ENCODE measurements around the gene PCP2.

The PCP2 gene

DNA sequence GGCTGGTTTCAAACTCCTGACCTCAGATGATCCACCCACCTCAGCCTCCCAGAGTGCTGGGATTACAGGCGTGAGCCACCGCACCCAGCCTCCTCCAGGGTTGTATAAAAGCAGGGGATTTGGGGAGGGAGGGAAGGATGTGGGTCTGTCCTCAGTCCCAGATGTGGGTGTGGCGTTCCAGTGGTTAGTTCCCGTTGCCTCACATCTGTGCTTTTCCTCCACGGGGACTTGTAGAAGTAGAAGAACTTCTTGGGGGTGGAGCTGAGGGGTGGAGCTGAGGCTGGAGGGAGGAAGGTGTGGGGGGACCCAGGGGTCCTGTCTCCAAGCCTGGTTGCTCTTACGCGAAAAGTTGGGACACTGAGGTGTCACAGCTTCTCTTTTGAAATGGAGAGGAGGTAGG lies 42.9 kb upstream of the PCP2 start:
- no peak for TF ChIP-seq PAX5 (IDR thresholded peaks at IDR 0.05; ENCODE audit: insufficient read depth, low read length, severe bottlenecking)
- TF ChIP-seq TAF1 (IDR thresholded peaks at IDR 0.05; ENCODE audit: low read depth, low read length), result no peak
- TF ChIP-seq POU2F2 (IDR thresholded peaks at IDR 0.05; ENCODE audit: low read depth, low read length), result no peak
- TF ChIP-seq SPI1 (IDR thresholded peaks at IDR 0.05; ENCODE audit: low read depth, low read length), result no peak
- TF ChIP-seq POLR2AphosphoS5 (IDR thresholded peaks at IDR 0.05; ENCODE audit: low read depth, low read length), result no peak
- TF ChIP-seq POLR2A (IDR thresholded peaks at IDR 0.05; ENCODE audit: low read depth, low read length), result no peak
- DNase-seq (ENCODE audit: insufficient read length, low spot score) (no peak), FAIRE-seq (peak; percentile 70)

- DNase-seq (ENCODE audit: insufficient read length, low spot score) (no peak), FAIRE-seq (no peak)
- TF ChIP-seq POLR2A (IDR thresholded peaks at IDR 0.05; ENCODE audit: low read depth, low read length) (no peak), POU2F2 (IDR thresholded peaks at IDR 0.05; ENCODE audit: low read depth, low read length) (no peak), TAF1 (IDR thresholded peaks at IDR 0.05; ENCODE audit: low read depth, low read length) (no peak), SPI1 (IDR thresholded peaks at IDR 0.05; ENCODE audit: low read depth, low read length) (no peak), PAX5 (IDR thresholded peaks at IDR 0.05; ENCODE audit: insufficient read depth, low read length, severe bottlenecking) (no peak), POLR2AphosphoS5 (IDR thresholded peaks at IDR 0.05; ENCODE audit: low read depth, low read length) (no peak)
These were observed 40.8 kb upstream of the PCP2 start for GRCh38 chr19:7674010-7675005.

DNA sequence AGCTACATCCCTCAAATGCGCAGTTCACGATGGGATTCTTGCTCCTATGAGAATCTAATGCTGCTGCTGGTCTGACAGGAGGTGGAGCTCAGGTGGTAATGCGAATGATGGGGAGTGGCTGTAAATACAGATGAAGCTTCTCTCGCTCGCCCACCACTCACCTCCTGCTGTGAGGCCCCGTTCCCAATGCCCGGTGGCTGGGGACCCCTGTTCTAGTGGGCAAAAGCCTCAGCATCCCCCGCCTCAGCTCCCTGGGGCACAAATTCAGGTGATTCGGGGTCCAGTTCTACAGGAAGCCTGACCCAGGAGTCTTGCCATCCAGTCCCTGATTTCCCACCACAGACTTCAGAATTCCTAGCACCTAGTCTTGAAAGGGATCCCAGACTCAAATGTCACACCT lies 39.0 kb upstream of the PCP2 start:
- no peak for FAIRE-seq
- no peak for DNase-seq (ENCODE audit: insufficient read length, low spot score)
- TF ChIP-seq SPI1 (IDR thresholded peaks at IDR 0.05; ENCODE audit: low read depth, low read length) (no peak), POLR2AphosphoS5 (IDR thresholded peaks at IDR 0.05; ENCODE audit: low read depth, low read length) (no peak), PAX5 (IDR thresholded peaks at IDR 0.05; ENCODE audit: insufficient read depth, low read length, severe bottlenecking) (no peak), POLR2A (IDR thresholded peaks at IDR 0.05; ENCODE audit: low read depth, low read length) (no peak), TAF1 (IDR thresholded peaks at IDR 0.05; ENCODE audit: low read depth, low read length) (no peak), POU2F2 (IDR thresholded peaks at IDR 0.05; ENCODE audit: low read depth, low read length) (no peak)

- TF ChIP-seq PAX5 (IDR thresholded peaks at IDR 0.05; ENCODE audit: insufficient read depth, low read length, severe bottlenecking) (no peak), POLR2AphosphoS5 (IDR thresholded peaks at IDR 0.05; ENCODE audit: low read depth, low read length) (no peak), POU2F2 (IDR thresholded peaks at IDR 0.05; ENCODE audit: low read depth, low read length) (no peak), POLR2A (IDR thresholded peaks at IDR 0.05; ENCODE audit: low read depth, low read length) (no peak), TAF1 (IDR thresholded peaks at IDR 0.05; ENCODE audit: low read depth, low read length) (no peak), SPI1 (IDR thresholded peaks at IDR 0.05; ENCODE audit: low read depth, low read length) (no peak)
- DNase-seq (ENCODE audit: insufficient read length, low spot score) (no peak), FAIRE-seq (no peak)
These were observed 37.3 kb upstream of the PCP2 start for GRCh38 chr19:7670790-7671189.

- DNase-seq (ENCODE audit: insufficient read length, low spot score) (no peak), FAIRE-seq (no peak)
- TF ChIP-seq POU2F2 (IDR thresholded peaks at IDR 0.05; ENCODE audit: low read depth, low read length), result no peak
- no peak for TF ChIP-seq POLR2A (IDR thresholded peaks at IDR 0.05; ENCODE audit: low read depth, low read length)
- no peak for TF ChIP-seq SPI1 (IDR thresholded peaks at IDR 0.05; ENCODE audit: low read depth, low read length)
- no peak for TF ChIP-seq PAX5 (IDR thresholded peaks at IDR 0.05; ENCODE audit: insufficient read depth, low read length, severe bottlenecking)
- TF ChIP-seq TAF1 (IDR thresholded peaks at IDR 0.05; ENCODE audit: low read depth, low read length), result no peak
- TF ChIP-seq POLR2AphosphoS5 (IDR thresholded peaks at IDR 0.05; ENCODE audit: low read depth, low read length), result no peak
These were observed 36.7 kb upstream of the PCP2 start for GRCh38 chr19:7670150-7670783.

DNA sequence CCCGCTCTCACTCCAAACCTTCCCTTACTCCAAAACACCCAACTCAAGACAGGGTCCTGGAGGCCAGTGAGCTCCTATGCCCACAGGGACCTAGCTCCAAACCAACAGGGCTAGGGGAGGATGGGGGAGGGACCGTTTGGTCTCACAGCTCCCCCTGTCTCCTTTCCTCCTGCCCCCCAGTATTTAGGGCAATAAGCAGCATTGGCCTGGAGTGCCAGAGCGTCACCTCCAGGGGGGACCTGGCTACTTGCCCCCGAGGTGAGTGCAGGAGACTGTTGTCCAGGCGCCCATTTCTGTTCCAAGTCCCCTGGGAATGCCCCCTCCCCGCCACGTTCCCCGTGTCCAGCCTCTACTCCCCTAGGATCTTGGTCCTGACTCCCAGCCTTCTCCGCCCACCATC lies 36.1 kb upstream of the PCP2 start:
- no peak for DNase-seq (ENCODE audit: insufficient read length, low spot score)
- FAIRE-seq, result no peak
- TF ChIP-seq SPI1 (IDR thresholded peaks at IDR 0.05; ENCODE audit: low read depth, low read length) (no peak), POLR2A (IDR thresholded peaks at IDR 0.05; ENCODE audit: low read depth, low read length) (no peak), POLR2AphosphoS5 (IDR thresholded peaks at IDR 0.05; ENCODE audit: low read depth, low read length) (no peak), PAX5 (IDR thresholded peaks at IDR 0.05; ENCODE audit: insufficient read depth, low read length, severe bottlenecking) (no peak)

DNA sequence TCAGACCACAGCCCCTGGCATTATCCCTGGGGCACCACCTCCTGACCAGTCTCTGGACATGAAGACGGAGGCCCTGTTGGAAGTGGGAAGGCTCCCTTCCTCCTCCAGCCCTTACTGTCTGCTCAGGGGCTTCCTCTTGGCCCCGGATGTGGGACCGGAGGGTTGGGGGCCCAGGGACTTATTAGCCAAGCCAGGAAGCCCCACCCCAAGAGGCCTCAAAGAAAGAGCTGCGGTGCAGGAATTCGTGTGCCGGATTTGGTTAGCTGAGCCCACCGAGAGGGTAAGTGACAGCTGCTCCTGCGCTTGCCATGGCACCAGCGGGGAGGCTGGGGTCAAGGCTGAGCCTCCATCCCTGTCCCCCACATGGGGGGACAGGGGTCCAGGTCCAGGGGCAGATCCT lies 35.3 kb upstream of the PCP2 start, which contains the start of gene RETN:
TSS of gene RETN (plus strand) at position 208 of the 400 bp plus-strand sequence. CDS start 278 bp downstream, outside the sequence.
- FAIRE-seq (no peak), DNase-seq (ENCODE audit: insufficient read length, low spot score) (no peak)
- TF ChIP-seq POU2F2 (IDR thresholded peaks at IDR 0.05; ENCODE audit: low read depth, low read length) (no peak), POLR2AphosphoS5 (IDR thresholded peaks at IDR 0.05; ENCODE audit: low read depth, low read length) (no peak), POLR2A (IDR thresholded peaks at IDR 0.05; ENCODE audit: low read depth, low read length) (no peak), SPI1 (IDR thresholded peaks at IDR 0.05; ENCODE audit: low read depth, low read length) (no peak), PAX5 (IDR thresholded peaks at IDR 0.05; ENCODE audit: insufficient read depth, low read length, severe bottlenecking) (no peak), TAF1 (IDR thresholded peaks at IDR 0.05; ENCODE audit: low read depth, low read length) (no peak)

DNA sequence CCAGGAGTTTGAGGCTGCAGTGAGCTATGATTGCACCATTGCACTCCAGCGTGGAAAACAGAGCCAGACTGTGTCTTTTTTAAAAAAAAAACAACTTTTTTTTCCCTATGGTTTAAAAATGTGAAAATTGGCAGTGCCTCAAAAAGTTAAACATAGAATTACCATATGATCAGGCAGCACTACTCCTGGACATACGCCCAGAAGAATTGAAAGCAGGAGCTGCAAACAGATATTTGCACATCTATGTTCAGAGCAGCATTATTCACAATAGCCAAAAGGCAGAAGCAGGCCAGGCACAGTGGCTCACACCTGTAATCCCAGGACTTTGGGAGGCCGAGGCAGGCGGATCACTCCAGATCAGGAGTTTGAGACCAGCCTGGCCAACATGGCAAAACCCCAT lies 31.6 kb upstream of the PCP2 start:
- FAIRE-seq, result no peak
- TF ChIP-seq SPI1 (IDR thresholded peaks at IDR 0.05; ENCODE audit: low read depth, low read length), result no peak
- no peak for TF ChIP-seq TAF1 (IDR thresholded peaks at IDR 0.05; ENCODE audit: low read depth, low read length)
- no peak for TF ChIP-seq POU2F2 (IDR thresholded peaks at IDR 0.05; ENCODE audit: low read depth, low read length)
- TF ChIP-seq PAX5 (IDR thresholded peaks at IDR 0.05; ENCODE audit: insufficient read depth, low read length, severe bottlenecking), result no peak
- TF ChIP-seq POLR2A (IDR thresholded peaks at IDR 0.05; ENCODE audit: low read depth, low read length), result no peak
- TF ChIP-seq POLR2AphosphoS5 (IDR thresholded peaks at IDR 0.05; ENCODE audit: low read depth, low read length), result no peak
- no peak for DNase-seq (ENCODE audit: insufficient read length, low spot score)

DNA sequence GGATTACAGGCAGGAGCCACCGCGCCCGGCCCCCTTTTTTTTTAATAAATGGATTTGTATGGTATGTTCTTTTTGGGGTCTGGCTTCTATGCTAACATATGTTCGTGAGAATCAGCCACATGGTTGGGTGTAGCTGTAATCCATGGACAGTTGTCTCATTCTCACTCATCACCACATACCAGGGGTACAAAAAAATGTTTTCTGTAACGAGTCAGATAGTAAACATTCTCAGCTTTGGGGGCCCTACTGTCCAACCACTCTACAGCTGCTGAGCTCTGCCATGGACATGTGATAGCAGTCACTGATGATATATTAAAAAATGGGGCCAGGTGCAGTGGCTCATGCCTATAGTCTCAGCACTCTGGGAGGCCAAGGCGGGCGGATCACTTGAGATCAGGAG lies 30.2 kb upstream of the PCP2 start:
- TF ChIP-seq TAF1 (IDR thresholded peaks at IDR 0.05; ENCODE audit: low read depth, low read length), result no peak
- no peak for TF ChIP-seq POLR2A (IDR thresholded peaks at IDR 0.05; ENCODE audit: low read depth, low read length)
- TF ChIP-seq POU2F2 (IDR thresholded peaks at IDR 0.05; ENCODE audit: low read depth, low read length), result no peak
- DNase-seq (ENCODE audit: insufficient read length, low spot score) (no peak), FAIRE-seq (no peak)

All from GM12891 (cell line).